C4-2B (cell line): ENCODE results near the gene RUFY1.
"Not testable (repeated sequence)": the region's sequence is repeated elsewhere in the genome, so short reads cannot be mapped to it uniquely, and the experiment has no call there.

Source experiments
- H3K27ac ChIP-seq: fragments of 450-650 bp; 2 replicates; pipeline ENCODE4 v1.5.1; 2017
- CTCF ChIP-seq: fragments of 450-650 bp; conservative IDR thresholded peaks from 2 replicates; pipeline ENCODE4 v1.5.1; 2017; ENCODE audit warnings: mild to moderate bottlenecking
- ZFX ChIP-seq: fragments of 450-650 bp; IDR thresholded peaks from 2 replicates; pipeline ENCODE4 v1.6.1; 2017

The RUFY1 gene

GRCh38 chr5:179533024-179533423 is 17.3 kb upstream of the RUFY1 start:
- H3K27ac ChIP-seq = no peak overlapping the region
- TF ChIP-seq ZFX (no peak), CTCF (no peak)

DNA sequence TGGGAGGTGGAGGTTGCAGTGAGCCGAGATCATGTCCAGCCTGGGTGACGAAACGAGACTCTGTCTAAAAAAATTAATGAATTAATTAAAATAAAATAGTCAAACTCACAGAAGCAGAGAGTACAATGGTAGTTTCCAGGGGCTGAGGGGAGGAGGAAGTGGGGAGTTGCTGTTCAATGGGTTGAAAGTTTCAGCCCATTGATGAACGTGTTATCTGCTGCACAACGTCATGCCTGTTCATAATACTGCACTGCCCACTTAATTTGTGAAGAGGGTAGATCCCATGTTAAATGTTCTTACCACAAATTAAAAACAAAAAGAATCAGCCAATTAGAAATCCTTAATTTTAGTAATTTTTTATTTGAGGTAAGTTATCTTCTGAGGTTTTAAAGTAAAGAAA is 16.4 kb upstream of the RUFY1 start:
- TF ChIP-seq CTCF (no peak), ZFX (no peak)
- H3K27ac ChIP-seq = no peak overlapping the region

DNA sequence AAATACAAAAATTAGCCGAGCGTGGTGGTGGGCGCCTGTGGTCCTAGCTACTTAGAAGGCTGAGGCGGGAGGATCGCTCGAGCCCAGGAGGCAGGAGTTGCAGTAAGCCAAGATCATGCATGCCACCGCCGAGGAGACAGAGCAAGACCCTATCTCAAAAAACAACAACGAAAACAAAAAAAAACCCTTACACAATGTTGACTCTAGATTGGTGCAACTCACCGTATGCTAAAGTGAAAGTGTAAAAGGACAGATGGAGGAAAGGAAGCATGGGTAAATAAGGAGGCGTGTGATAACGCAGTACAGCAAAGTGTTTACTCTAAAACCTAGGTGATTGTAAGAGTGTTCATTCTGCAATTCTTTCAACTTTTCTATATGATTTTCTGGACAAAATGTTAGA is 15.9 kb upstream of the RUFY1 start:
- H3K27ac ChIP-seq = no peak overlapping the region
- no peak for TF ChIP-seq ZFX
- TF ChIP-seq CTCF = no peak

DNA sequence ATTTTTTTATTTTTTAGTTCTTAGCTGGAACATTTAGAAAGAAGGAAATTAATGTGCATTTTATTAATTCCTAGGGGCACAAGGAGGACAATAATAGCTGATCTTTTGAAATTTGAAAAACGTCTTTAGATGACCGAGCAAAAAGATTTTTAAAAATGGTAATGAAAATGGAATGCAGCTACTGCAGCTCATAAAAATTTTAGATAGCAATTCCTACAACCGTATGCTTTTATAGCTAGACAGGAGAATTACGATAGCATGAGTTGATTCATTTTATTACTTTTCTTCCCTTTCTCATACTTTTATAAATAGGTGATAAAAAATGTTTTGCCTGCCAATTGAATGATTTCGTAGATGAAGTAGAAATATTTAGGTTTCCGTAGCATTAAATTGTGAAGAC is 13.7 kb upstream of the RUFY1 start:
- TF ChIP-seq ZFX (no peak), CTCF (no peak)
- no peak overlapping the region for H3K27ac ChIP-seq

- TF ChIP-seq CTCF = no peak
- TF ChIP-seq ZFX = no peak
- no peak overlapping the region for H3K27ac ChIP-seq
Measured at GRCh38 chr5:179542170-179542569, 8.2 kb upstream of the RUFY1 start.

- not testable (repeated sequence) for H3K27ac ChIP-seq
Measured at GRCh38 chr5:179543275-179543674, 7.1 kb upstream of the RUFY1 start.

DNA sequence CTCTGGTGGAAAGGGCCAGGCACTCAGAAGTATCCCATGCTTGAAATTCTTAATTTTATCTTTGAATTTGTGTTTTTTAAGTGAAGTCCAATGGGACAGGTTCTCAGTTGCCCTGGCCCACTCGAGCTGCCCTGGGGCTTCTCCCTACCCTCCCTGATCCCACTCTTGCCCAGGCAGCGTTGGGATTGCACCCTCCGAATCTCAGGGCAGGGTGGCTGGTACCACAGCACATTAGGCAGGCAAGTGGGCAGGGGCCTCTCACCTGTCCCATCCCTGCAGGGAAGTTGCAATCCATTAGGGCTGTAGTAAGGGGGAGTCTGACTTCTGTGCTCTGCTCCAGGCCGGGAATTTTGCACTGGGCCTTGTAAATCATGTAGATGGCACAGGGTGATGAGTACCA is 2.7 kb downstream of the RUFY1 start:
- TF ChIP-seq ZFX (no peak), CTCF (no peak)

GRCh38 chr5:179553875-179554274 is 3.5 kb downstream of the RUFY1 start:
- no peak for TF ChIP-seq CTCF
- TF ChIP-seq ZFX = no peak
- no peak overlapping the region for H3K27ac ChIP-seq

More for the DNA sequence above, 2.7 kb downstream of the RUFY1 start:
- H3K27ac ChIP-seq = no peak overlapping the region
